HL-60 (cell line): ENCODE data around the gene TDRD12.

Experiments
- DNase-seq, 2 experiments: peaks; one replicate each; pipeline ENCODE4 v3.0.0-alpha.2; 2010 to 2020; ENCODE audit warnings: low read depth in 1 of 2, low spot score in 1 of 2
- H3K27ac ChIP-seq: fragments of 250-450 bp; sonication (Bioruptor Pico); replicated peaks from 2 replicates; pipeline ENCODE4 v1.5.1; 2020; ENCODE audit warnings: mild to moderate bottlenecking, moderate library complexity
- H3K27me3 ChIP-seq: fragments of 250-450 bp; sonication (Bioruptor Pico); 2 replicates; pipeline ENCODE4 v1.5.1; 2021; ENCODE audit warnings: mild to moderate bottlenecking, moderate library complexity; ENCODE audit not compliant: insufficient read depth, poor library complexity, severe bottlenecking
- H3K4me3 ChIP-seq: replicated peaks from 2 replicates; pipeline ENCODE4 v1.5.1; 2011; ENCODE audit warnings: mild to moderate bottlenecking, control low read depth, low read length; ENCODE audit not compliant: insufficient read depth
- GABPA ChIP-seq: IDR thresholded peaks from 2 replicates; pipeline ENCODE4 v1.6.1; 2012; ENCODE audit warnings: low read depth
- POLR2AphosphoS5 ChIP-seq: IDR thresholded peaks from 2 replicates; pipeline ENCODE4 v1.6.1; 2012; ENCODE audit warnings: low read depth
- SPI1 ChIP-seq: IDR thresholded peaks from 2 replicates; pipeline ENCODE4 v1.6.1; 2012; ENCODE audit warnings: low read depth, mild to moderate bottlenecking, borderline replicate concordance
- TF ChIP-seq, protein P1 (sequence below): IDR thresholded peaks from 2 replicates; pipeline ENCODE4 v1.6.1; 2012; ENCODE audit warnings: low read depth; ENCODE audit not compliant: insufficient replicate concordance
- TF ChIP-seq, protein P2 (sequence below): IDR thresholded peaks from one replicate; pipeline ENCODE4 v1.5.1; 2011; ENCODE audit warnings: low read length, control low read depth, inconsistent platforms; ENCODE audit not compliant: insufficient read depth

Gene TDRD12

DNA sequence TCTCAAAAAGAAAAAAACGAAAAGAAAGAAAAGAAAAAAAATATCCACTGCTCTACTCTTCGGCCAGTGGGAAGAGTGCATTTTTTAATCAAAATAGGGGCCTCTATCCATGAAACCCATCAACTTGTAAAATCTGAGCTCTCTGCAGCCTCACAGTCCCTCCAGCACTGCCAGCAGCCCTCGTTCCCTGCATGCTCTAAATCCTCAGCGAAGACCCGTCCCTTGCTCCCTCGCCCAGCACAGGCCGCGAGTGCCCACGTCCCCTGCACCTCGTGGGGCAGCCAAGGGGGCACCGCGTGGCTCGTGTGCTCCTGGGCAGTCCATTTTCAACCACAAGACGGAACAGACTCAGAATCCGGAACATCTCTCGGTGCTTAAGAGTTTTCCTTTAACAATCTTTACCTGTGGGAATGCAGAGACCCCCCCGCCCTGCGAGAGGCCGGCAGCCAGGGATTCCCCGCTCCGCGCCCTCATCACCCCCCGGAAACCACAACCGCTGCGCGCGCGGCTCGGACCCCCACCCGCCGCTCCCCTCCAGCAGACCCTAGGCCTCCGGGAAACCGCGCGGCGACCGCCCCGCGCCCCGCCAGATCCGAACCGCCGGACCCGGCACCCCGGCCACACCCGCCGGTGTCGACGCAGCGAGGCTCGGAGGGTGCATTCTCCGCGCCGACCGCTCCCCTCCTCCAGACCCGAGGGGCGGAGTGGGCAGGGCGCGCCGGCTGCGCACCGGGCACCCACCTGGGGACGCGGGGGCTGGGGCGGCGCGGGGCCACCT lies 45.2 kb upstream of the TDRD12 start:
- DNase-seq: peak in 1 of 2 experiments; percentile 11
- Histone ChIP-seq H3K4me3 (peak overlapping the region; percentile 97), H3K27me3 (peaks cover 11% of the 10 kb centered on the region), H3K27ac (peak overlapping the region; percentile 72)
- no peak for TF ChIP-seq SPI1
- TF ChIP-seq GABPA: no peak
- no peak; the same call in 1 of the 2 replicates for TF ChIP-seq POLR2AphosphoS5
- TF ChIP-seq, protein P1, sequence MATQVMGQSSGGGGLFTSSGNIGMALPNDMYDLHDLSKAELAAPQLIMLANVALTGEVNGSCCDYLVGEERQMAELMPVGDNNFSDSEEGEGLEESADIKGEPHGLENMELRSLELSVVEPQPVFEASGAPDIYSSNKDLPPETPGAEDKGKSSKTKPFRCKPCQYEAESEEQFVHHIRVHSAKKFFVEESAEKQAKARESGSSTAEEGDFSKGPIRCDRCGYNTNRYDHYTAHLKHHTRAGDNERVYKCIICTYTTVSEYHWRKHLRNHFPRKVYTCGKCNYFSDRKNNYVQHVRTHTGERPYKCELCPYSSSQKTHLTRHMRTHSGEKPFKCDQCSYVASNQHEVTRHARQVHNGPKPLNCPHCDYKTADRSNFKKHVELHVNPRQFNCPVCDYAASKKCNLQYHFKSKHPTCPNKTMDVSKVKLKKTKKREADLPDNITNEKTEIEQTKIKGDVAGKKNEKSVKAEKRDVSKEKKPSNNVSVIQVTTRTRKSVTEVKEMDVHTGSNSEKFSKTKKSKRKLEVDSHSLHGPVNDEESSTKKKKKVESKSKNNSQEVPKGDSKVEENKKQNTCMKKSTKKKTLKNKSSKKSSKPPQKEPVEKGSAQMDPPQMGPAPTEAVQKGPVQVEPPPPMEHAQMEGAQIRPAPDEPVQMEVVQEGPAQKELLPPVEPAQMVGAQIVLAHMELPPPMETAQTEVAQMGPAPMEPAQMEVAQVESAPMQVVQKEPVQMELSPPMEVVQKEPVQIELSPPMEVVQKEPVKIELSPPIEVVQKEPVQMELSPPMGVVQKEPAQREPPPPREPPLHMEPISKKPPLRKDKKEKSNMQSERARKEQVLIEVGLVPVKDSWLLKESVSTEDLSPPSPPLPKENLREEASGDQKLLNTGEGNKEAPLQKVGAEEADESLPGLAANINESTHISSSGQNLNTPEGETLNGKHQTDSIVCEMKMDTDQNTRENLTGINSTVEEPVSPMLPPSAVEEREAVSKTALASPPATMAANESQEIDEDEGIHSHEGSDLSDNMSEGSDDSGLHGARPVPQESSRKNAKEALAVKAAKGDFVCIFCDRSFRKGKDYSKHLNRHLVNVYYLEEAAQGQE: no peak
- TF ChIP-seq, protein P2, sequence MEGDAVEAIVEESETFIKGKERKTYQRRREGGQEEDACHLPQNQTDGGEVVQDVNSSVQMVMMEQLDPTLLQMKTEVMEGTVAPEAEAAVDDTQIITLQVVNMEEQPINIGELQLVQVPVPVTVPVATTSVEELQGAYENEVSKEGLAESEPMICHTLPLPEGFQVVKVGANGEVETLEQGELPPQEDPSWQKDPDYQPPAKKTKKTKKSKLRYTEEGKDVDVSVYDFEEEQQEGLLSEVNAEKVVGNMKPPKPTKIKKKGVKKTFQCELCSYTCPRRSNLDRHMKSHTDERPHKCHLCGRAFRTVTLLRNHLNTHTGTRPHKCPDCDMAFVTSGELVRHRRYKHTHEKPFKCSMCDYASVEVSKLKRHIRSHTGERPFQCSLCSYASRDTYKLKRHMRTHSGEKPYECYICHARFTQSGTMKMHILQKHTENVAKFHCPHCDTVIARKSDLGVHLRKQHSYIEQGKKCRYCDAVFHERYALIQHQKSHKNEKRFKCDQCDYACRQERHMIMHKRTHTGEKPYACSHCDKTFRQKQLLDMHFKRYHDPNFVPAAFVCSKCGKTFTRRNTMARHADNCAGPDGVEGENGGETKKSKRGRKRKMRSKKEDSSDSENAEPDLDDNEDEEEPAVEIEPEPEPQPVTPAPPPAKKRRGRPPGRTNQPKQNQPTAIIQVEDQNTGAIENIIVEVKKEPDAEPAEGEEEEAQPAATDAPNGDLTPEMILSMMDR: no peak

DNA sequence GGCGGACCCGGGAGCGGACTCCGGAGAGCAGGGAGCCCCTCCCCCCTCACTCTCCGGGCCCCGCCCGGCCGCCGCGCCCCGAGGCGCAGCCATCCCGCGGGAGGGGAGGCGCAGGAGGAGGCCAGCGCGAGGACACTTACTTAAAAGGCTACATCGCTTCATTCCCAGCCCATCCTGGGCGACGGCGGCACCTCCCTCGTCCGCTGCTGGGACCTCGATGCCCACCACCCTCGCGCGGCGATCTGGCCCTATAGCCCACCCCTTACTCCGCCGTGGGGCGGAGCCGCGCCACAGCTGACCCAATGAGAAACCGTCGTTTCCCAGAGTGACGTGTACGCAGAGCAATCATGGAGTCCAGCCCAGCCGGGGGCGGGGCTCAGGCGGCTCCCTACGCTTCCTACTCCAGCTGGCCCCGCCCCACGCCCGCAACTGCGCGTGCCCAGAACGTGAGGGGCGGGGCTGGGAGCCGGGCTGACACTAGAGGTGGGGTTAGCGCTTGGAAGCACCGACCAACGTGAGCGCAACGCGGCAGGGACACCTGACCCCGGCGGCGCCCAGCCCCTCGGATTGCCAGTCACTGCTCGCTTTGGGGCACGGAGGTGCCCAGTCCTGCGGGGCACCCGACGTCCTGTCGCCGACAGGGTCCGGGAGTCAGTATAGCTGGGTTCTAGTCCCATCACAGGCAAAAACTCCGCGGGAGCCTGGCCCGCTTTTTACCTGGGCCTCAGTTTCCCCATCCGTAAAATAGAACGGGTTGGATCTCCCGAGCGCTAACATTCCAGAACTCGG lies 44.4 kb upstream of the TDRD12 start, which contains the start of gene ANKRD27:
ANKRD27 (minus strand) TSS at position 250 of the 789 bp plus-strand sequence. CDS start 16,165 bp downstream, outside the sequence.
- Histone ChIP-seq H3K27me3 (peaks cover 11% of the 10 kb centered on the region), H3K4me3 (peak within 1 kb of the TSS; percentile 97), H3K27ac (peak within 1 kb of the TSS; percentile 72)
- TF ChIP-seq SPI1 (no peak), POLR2AphosphoS5 (peak; percentile 81)
- TF ChIP-seq, protein P1: no peak
- DNase-seq: peak; percentile 96 to 97

DNA sequence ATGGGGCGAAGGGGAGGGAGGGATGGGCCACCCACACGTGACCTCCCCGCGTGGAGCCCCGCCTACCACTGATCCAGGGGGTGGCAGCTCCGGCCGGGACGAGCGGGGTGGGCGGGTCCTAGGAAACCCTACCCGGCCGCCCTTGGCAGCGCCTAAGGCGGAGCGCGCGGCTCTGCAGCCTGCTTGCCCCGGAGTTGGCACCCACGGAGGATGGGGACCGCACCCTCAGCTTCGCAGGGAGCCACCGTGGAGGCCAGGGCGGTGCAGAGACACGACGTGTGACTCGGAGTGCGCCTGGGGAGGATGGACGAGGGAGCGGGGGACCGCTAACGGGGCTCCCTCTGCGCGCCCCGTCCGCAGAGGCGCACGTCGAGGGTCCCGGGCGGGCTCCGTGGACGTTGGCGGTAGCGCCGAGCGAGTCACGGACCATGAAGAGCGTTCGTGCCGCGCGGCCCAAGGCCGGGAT lies 43.8 kb upstream of the TDRD12 start, which contains the start of gene RGS9BP:
RGS9BP (plus strand) TSS at position 129 of the 466 bp plus-strand sequence. CDS start 416 bp downstream, outside the sequence.
- Histone ChIP-seq H3K4me3 (peak within 1 kb of the TSS; percentile 97), H3K27me3 (peaks cover 11% of the 10 kb centered on the region), H3K27ac (peak within 1 kb of the TSS; percentile 72)
- TF ChIP-seq, protein P2: no peak
- no peak for TF ChIP-seq SPI1
- TF ChIP-seq, protein P1: no peak
- TF ChIP-seq GABPA: no peak
- TF ChIP-seq POLR2AphosphoS5: no peak
- peak; percentile 54 to 71 for DNase-seq
